CD4-positive, alpha-beta T cell treated with Interleukin-17A for 4 hours (primary cell): Measurements from ENCODE around the gene CEP164.
"Not testable (repeated sequence)": the region's sequence is repeated elsewhere in the genome, so short reads cannot be mapped to it uniquely, and the experiment has no call there.

Source experiments
- DNase-seq: peaks from one replicate; pipeline ENCODE4 v3.0.0-alpha.2; 2020; ENCODE audit warnings: mixed read lengths

Gene CEP164

DNA sequence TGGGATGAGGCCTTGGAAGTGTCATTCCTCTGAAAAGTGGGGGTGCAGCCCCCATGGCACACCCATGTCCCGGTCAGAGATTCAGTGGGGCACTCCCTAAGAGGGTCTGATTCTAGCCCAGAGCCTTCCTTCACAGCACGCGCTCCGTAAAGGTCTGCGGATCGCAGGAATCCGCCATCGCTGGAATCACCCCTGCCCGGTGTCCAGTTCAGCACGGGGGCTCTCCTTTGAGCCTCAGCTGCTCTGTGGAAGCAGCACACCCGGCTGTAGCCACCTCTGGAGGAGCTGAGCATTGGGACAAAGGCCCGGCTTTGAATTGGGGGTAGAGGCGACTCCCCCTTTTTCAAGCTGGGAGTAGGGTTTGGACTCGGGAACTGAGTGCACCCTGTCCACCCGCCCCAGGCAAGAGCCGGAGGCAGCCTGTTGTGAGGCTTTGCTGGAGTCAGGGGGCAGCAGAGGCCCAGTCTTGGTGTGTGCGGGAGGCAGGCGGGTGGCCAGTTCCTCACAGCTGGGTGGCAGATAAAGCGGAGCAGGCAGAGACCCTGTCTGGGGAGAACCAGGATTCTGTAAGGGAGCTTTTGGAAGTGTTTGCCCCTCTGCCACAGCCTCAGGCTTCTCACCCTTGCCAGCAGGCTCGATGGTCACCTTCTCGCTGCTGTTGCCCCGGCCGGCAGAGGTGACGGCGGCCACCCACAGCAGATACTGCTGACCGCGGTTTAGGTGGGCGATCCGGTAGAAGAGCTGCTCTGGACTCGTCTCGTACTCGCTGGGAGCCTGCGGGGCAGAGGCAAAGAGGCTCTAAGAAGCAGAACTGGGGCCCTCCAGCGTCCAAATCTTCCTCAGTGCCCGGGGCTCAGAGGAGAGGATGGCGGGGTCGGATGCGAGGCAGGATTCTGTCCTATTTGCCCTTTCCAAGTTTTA lies 115.9 kb downstream of the CEP164 start:
- no peak for DNase-seq

- DNase-seq, result no peak
Observed at GRCh38 chr11:117444256-117444655, 116.6 kb downstream of the CEP164 start.

DNA sequence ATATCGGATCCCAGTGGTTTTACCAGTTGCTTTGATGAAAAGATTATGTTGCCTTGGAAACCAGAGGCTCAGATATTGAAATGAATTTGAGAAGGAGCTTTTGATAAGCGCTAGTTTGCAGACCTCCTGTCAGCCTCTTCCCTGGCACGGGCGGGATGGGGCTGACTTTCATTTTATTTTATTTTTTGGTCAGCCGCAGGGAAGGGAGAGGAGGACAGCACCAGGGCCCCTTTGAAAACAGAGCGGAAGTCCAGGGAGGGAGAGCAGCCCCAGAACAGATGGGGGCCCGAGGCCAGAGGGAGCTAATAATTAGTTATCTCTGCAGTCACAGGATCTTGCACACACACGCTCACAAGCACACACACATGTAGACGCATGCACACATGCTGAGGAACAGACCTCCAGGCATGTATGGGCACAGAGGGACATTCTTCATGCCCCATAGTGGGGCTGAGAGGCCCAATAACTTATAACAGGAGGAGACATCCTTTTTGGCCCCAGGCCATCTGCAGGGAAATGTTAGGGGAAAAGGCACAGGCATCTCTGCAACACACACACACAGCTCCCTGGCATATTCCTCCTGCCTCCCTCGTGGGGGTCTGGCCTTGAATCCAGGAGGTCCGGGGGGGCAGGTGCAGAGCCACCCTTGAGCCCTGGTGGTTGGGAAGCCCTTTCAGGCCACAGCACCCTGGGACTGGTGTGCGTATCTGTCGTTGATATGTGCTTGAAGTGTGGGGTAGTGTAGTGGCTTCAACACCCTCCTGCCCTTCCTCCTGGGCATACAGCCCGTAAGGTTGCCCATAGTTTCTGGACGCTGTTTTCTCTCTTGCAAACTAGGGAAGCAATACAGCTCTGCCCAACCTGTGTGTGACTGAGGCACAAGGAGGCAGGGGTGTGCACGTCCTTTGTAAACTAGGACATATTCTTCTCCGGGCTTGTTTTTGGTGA lies 117.3 kb downstream of the CEP164 start:
- no peak for DNase-seq

GRCh38 chr11:117449111-117449693 lies 121.5 kb downstream of the CEP164 start:
- DNase-seq, result no peak

GRCh38 chr11:117453886-117454563 lies 126.4 kb downstream of the CEP164 start:
- DNase-seq, result no peak

DNA sequence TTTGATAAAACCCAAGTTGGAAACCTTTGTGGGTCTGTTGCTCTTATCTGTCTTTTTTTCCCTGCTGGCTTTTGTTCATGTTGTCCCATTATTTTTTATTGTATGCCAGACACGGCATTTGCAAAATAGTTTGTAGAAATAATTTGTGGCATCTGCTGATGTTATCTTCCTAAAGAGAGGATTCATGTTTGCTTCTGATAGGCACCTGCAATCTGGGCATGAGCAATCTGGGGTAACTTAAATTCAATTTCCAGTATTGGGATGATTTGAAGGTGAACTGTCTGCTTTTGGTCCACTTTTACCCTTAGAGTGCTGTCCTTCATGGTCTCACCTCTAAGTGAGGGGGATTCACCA lies 126.9 kb downstream of the CEP164 start:
- no peak for DNase-seq

DNA sequence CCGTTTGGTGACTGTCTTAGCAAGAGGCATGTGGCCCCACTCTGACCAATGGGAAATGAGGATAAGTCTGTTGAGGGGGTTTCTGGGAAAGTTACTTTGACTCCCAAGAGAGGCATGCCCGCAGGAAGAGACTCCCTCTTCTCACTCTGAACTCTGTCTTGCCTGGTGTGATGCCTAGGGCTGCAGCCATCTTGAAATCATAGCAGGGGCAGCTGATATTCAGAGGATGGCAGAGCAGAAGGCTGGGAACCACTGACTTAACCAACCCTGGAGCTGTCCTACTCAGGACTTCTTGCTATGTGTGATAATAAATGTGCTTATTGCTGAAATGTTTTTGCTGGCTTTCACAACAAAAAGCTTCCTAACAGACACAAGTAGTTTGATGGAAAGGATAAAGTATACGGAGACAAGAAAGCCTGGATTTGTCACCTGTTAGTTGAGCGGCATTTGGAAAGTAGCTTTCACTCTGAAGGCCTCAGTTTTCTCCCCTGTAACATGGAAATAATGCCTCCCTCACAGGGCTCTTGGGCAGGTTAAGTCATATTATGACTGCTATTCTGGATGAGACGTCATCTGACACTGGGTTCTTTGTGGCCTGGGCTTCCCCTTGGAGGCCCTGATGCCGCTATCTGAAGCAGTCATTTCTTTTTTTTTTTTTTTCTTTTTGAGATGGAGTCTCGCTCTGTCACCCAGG lies 128.5 kb downstream of the CEP164 start:
- no peak for DNase-seq

DNA sequence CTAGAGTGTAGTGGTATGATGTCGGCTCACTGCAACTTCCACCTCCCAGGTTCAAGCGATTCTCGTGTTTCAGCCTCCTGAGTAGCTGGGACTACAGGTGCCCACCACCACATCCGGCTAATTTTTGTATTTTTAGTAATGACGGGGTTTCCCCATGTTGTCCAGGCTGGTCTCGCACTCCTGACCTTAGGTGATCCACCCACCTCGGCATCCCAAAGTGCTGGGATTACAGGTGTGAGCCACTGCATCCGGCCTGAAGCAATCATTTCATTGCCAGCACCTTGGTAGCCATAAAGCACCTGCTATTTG lies 129.0 kb downstream of the CEP164 start:
- not testable (repeated sequence) for DNase-seq

DNA sequence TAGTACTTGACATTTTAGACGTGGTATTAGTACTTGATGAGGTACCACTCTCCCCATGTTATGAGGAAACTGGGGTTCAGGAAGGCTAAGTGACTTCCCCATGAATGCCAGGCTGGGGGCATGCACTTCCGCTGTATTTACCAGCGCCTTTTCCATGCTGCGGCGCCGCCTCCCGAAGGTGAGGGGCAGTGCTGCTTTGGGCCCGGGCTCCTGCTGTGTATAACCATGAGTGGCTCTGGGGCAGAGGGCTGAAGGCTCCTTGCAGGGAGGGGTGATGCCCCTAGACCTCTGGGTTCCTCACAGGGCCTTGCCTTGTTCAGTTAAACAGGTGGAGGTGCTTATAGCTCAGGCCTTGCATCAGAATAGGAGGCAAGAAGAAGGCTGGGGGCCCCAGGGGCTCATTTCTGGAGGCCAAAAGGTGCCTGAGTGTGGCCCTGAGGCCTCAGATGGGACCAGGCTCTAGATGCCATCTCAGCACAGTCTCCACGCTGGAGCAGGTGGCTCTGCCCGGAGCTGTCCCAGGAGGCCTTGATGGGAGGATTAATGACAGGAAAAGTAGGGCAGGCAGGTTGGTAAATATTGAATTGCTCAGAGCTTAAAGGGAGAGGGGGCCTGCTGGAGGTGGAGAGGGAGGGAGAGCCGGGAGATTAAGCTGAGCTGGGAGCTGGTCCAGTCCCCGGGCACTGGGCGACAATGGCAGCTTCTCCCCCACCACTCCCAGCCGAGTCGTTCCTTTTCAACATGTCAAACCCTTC lies 129.6 kb downstream of the CEP164 start:
- DNase-seq, result no peak

- no peak for DNase-seq
Observed at GRCh38 chr11:117457835-117458234, 130.2 kb downstream of the CEP164 start.

- DNase-seq, result no peak
Observed at GRCh38 chr11:117458275-117459122, 130.8 kb downstream of the CEP164 start.

DNA sequence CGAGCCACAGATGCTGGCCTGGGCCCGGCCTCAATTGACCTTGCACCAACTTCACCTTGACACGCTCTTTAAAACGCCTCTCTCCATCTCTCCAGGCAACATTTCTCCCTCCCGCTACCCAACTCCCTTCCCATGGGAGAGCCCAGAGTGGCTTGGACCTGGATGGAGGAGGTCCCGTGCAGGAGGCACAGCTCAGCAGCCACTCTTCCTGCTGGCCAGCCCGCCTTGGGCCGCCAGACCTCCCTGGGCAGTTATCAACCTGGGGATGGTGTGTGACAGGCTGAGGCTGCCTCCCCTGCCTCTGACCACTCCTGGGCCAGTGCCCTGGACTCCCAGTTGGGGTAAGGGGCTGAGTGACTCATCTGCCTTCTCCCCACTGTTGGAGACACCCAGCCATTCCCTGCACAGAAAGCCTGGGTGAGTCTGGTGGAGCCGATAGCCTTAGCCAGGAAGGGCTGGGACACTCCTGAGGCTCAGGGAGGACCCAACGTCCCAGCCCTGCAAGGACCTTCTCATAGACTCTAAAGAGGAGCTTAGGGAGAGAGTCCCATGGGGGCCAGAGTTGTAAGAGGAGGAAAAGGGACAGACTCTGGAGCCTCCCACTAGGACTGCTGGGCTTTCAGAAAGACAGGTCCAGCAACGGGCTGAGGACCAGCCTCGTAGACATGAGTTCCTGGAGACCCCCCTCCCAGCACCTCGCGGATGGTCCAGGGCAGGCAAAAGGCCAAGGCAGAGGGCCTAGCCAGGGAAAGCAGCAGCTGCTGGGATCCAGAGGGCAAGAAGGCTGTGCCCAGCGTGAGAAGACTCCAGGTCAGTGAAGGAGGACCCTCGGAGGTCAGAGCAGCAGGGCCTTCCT lies 131.7 kb downstream of the CEP164 start:
- DNase-seq, result no peak

DNA sequence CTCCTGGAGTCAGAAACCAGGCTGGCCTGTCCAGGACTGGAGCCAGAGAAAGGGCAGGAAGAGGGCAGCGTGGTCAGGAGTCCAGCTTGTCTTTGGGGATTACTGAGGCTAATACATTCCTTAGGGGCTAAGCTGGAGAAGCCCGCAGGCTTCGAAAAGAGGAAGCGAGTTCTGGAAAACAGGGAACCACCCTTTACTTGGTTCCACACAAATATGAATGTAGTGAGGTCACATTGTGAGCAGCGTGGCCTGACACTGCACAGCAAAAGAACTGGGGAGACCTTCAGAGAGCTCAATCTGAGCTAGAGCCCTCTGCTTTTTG lies 132.3 kb downstream of the CEP164 start:
- DNase-seq, result no peak

GRCh38 chr11:117461396-117462182 lies 133.9 kb downstream of the CEP164 start:
- DNase-seq, result no peak

GRCh38 chr11:117462183-117462863 lies 134.7 kb downstream of the CEP164 start:
- DNase-seq, result no peak

DNA sequence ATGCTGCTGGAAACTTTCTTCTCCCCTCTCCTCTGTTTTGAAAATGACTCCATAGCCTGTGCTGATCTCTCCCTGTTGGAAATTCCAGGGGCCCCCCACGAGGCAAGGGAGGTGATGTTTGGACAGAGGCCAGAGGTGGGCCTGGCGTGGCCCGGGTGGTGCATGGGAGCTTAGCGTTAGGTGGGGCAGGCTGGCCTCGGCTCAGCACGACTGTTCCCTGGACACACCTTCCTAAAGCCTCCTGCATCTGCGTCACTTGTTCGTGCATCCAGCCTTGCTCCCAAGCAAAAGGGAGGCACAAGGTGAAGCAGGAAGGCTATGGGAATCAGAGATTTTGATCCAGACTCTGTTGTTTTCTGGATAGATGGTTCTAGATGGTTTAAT lies 135.2 kb downstream of the CEP164 start:
- no peak for DNase-seq
